ENCODE results near the gene SCUBE1. TPM values are rescaled to one million over a fixed set of nuclear protein-coding genes. Genes with fewer than 3 reads are reported as not detected.

The SCUBE1 gene
- total RNA-seq, 2 donors from 2014 or later = 0.04 to 0.16 TPM

DNA sequence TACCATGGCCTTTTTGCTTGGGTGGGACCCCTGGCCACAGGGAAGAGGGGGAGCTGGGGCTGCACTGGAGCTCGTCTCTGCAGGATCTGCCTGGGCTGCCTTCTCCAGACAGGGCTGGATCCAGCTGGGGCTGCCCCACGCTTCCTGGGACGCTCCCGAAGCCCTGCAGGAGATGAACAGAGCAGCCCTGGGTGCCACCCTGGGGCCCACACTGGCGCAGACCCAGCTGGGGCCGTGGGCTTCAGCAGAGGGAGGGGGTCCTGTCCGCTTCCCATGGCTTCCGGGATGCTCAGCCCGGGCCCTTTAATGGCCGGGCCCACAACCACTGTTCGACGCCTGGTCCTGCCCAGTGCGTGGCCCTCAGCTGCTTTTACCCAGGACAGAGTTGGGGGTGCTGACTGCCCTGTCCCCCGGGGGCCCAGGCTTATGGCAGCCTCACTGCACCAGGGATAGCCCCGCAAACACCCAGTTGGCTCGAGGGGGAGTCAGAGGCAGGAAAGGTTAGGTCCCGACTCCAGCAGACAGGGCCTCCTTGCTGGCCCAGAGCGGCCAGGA, 179.9 kb downstream of the SCUBE1 start:
- DNase-seq (ENCODE audit: low spot score) = no peak
- Histone ChIP-seq H3K4me3 (no peak overlapping the region), H3K36me3 (no peaks in the 10 kb centered on the region), H3K9me3 (no peaks in the 10 kb centered on the region), H3K27ac (peak overlapping the region in 1 of 2 donors; percentile 31), H3K4me1 (peaks cover 0 to 41% of the 10 kb centered on the region in 2 donors), H3K27me3 (no peaks in the 10 kb centered on the region)
- TF ChIP-seq, protein P1, sequence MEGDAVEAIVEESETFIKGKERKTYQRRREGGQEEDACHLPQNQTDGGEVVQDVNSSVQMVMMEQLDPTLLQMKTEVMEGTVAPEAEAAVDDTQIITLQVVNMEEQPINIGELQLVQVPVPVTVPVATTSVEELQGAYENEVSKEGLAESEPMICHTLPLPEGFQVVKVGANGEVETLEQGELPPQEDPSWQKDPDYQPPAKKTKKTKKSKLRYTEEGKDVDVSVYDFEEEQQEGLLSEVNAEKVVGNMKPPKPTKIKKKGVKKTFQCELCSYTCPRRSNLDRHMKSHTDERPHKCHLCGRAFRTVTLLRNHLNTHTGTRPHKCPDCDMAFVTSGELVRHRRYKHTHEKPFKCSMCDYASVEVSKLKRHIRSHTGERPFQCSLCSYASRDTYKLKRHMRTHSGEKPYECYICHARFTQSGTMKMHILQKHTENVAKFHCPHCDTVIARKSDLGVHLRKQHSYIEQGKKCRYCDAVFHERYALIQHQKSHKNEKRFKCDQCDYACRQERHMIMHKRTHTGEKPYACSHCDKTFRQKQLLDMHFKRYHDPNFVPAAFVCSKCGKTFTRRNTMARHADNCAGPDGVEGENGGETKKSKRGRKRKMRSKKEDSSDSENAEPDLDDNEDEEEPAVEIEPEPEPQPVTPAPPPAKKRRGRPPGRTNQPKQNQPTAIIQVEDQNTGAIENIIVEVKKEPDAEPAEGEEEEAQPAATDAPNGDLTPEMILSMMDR (IDR thresholded peaks at IDR 0.05) = no peak

DNA sequence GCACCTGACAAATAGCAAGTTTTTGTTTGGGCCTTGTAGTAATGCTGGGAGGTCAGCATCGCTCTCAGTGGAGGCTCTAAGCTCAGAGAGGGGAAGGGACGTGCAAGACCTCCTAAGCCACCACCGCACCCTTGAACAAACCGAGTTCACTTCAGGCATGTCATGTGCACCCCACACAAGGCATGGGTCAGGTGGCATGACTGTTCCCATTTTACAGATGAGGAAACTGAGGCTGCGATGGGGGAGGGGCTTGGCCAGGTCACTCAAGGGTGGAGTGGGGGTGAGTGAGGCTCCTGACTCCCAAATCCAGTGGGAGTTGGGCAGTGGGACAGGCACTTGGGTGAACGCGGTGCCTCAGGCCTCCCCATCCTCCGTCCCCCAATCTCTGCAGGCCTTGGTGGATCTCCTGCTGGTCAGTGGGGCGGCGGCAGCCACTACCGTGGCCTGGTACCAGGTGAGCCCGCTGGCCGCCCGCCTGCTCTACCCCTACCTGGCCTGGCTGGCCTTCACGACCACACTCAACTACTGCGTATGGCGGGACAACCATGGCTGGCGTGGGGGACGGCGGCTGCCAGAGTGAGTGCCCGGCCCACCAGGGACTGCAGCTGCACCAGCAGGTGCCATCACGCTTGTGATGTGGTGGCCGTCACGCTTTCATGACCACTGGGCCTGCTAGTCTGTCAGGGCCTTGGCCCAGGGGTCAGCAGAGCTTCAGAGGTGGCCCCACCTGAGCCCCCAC, 180.6 kb downstream of the SCUBE1 start:
- TF ChIP-seq, protein P1 (IDR thresholded peaks at IDR 0.05) = no peak
- Histone ChIP-seq H3K4me1 (peaks cover 0 to 41% of the 10 kb centered on the region in 2 donors), H3K4me3 (no peak overlapping the region), H3K27ac (no peak overlapping the region), H3K36me3 (no peaks in the 10 kb centered on the region), H3K27me3 (no peaks in the 10 kb centered on the region), H3K9me3 (no peaks in the 10 kb centered on the region)
- DNase-seq (ENCODE audit: low spot score) = no peak

DNA sequence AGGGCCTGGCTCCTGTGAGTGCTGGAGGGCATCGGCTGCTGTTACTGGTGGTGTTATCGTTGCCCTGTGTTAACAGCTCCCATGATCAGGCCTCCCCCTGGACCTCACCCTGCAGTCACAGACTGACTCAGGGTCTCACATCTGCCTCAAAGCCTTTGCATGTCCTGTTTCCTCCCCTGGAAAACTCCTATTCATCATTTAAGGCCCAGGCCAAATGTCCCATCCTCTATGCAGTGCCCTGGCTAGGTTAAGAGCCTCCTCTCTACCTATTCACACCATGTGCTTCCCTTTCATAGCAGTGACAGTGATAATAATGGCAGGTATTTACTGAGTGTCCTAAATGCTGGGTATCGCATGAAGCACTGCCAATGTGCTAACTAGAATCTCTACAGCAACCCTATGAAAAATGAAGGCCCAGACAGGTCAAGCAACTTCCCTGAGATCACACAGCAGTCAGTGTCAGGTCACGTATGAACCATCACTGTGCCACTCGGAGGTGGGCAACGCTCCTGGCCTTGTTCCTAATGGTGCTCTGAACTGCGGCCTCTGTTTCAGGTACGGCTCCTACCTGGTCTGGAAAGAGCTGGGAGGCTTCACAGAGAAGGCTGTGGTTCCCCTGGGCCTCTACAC, 182.6 kb downstream of the SCUBE1 start:
- H3K27me3 ChIP-seq = no peaks in the 10 kb centered on the region
- TF ChIP-seq, protein P1 (IDR thresholded peaks at IDR 0.05) = no peak
- peaks cover 0 to 45% of the 10 kb centered on the region in 2 donors for H3K4me1 ChIP-seq
- H3K9me3 ChIP-seq = no peaks in the 10 kb centered on the region
- no peak overlapping the region for H3K27ac ChIP-seq
- H3K4me3 ChIP-seq = no peak overlapping the region
- DNase-seq (ENCODE audit: low spot score) = no peak
- H3K36me3 ChIP-seq = no peaks in the 10 kb centered on the region

DNA sequence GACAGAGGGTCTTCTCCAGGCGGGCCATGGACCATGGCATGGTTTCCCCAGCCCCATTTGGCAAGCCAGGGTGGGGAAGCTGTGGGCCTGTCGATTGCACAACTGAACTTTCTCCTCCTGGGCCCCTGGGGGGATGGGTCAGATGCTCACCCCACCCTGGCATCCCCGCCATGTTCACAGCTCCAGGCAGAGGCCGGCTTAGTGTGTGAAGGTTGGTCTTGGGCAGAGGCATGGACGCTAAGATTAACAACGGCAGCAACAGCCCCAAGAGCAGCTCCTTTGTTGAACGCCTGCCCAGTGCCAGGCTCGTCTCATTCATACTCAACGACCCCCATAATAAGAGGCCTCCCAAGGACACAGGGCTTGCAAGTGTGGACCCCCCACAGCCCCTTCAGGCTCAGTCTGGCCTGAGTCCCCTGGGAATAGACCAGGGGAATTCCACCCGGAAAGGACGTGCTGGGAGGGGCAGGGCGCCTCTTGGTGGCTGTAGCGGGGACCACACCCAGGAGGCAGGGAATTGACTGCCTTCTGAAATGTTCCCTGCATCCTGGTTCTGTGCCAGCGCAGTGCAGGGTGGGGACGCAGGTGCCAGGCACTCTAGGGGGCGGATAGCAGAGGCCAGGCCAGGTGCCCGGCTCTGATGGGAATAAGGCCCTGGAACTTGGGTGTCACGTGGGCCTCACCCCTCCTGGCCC, 183.5 kb downstream of the SCUBE1 start:
- Histone ChIP-seq H3K9me3 (no peaks in the 10 kb centered on the region), H3K4me3 (no peak overlapping the region), H3K4me1 (peaks cover 0 to 49% of the 10 kb centered on the region in 2 donors), H3K36me3 (no peaks in the 10 kb centered on the region), H3K27ac (no peak overlapping the region), H3K27me3 (no peaks in the 10 kb centered on the region)
- TF ChIP-seq, protein P1 (IDR thresholded peaks at IDR 0.05) = peak in 1 of 2 donors; percentile 23
- no peak for DNase-seq (ENCODE audit: low spot score)

DNA sequence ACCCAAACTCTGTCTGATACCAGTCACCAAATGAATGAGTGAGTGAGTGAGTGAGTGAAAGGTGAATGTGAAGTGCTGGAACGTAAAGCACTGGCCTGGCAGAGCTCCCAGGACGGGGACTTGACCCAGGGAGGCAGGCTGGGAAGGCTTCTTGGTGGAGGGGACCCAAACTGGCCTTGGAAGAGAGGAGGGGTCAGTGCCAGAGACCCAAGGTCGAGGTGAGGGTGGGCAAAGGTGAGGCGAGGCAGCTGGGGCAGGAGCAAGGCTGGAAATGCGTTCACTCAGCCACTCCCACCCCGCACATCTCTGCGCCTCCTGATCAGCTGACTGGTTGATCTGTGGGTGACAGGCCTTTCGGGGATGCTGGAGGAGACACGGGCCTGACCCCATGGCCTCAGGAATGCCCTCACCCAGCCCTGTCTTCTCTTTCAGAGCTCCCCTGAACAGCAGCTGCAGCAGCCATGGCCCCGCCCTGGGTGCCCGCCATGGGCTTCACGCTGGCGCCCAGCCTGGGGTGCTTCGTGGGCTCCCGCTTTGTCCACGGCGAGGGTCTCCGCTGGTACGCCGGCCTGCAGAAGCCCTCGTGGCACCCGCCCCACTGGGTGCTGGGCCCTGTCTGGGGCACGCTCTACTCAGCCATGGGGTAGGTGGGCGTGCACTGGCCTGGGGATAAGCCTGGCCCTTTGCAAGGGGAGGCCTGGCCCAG, 184.2 kb downstream of the SCUBE1 start:
- TF ChIP-seq, protein P1 (IDR thresholded peaks at IDR 0.05) = no peak
- no peak for DNase-seq (ENCODE audit: low spot score)
- H3K4me1 ChIP-seq = peaks cover 0 to 44% of the 10 kb centered on the region in 2 donors
- no peaks in the 10 kb centered on the region for H3K27me3 ChIP-seq
- H3K9me3 ChIP-seq = no peaks in the 10 kb centered on the region
- no peak overlapping the region for H3K27ac ChIP-seq
- H3K36me3 ChIP-seq = no peaks in the 10 kb centered on the region
- no peak overlapping the region for H3K4me3 ChIP-seq

All from right atrium auricular region (tissue), 2 donors.